ENCODE results near the gene RALGPS1. TPM values are rescaled to one million over a fixed set of nuclear protein-coding genes. Genes with fewer than 3 reads are reported as not detected.

Gene RALGPS1
- total RNA-seq, 1 donor: 8.2 TPM

DNA sequence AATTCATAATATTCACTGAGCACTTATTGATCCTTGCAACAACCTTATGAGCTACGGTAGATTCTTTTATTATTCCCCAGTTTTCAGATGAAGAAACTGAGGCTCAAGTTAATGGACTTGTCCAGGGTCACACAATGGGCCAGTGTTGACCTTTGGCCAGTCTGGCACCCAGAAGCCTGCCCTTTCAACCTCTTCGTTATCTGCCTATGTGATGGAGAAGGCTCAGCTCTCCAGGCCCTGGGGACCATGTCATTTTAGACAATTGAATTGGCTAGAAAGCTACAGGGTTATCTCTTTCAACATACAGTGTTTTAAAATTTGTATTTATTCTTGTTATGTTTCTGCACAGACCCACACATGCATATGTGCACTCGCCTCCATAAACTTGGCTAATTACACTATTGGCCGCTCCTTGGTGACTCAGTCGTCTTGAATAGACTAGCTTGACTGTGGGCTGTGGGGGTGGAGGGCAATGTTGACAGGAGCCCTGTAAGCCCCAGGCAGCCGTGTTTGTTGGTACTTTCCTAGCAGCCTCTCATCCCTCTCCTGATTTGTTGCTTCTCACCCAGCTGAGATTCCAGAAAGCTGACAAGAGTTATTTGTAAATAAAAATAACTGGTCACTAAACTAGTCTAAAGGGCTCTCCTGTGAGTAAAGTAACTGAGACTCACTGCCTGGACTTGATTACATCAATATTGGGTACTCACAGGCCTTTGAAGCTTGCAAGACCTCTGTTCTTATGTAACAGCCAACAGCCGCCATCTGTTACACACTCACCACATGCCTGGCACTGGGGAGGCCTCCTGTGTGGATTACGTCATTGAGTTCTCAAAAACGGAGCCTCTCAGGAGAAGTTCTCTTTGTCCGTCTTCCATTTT is 216.3 kb downstream of the RALGPS1 start:
- no peaks in the 10 kb centered on the region for H3K9me3 ChIP-seq (ENCODE audit: low read depth, low read length)
- H3K4me3 ChIP-seq (ENCODE audit: low read length): no peak overlapping the region
- peaks cover 5% of the 10 kb centered on the region for H3K4me1 ChIP-seq (ENCODE audit: insufficient read depth, low read length)
- no peaks in the 10 kb centered on the region for H3K27me3 ChIP-seq (ENCODE audit: insufficient read depth, low read length)

DNA sequence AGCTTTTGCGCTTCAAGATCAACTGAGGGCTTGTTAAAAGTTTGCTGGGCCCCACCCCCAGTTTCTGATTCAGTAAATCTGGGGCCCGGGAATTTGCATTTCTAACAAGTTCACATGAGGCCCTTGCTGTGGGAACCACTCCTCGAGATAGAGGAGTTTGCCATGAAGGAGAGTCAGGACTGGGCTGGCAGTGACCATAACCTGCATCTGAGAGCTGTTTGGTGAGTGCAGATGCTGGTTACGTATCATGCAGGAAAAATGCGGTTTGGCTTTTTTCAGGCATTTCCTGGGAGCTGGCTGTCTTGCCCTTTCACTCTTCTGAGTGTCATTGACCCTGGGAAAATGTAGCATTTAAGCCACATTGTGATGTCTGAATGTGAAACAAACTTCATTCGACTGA is 217.3 kb downstream of the RALGPS1 start:
- H3K27me3 ChIP-seq (ENCODE audit: insufficient read depth, low read length): no peaks in the 10 kb centered on the region

DNA sequence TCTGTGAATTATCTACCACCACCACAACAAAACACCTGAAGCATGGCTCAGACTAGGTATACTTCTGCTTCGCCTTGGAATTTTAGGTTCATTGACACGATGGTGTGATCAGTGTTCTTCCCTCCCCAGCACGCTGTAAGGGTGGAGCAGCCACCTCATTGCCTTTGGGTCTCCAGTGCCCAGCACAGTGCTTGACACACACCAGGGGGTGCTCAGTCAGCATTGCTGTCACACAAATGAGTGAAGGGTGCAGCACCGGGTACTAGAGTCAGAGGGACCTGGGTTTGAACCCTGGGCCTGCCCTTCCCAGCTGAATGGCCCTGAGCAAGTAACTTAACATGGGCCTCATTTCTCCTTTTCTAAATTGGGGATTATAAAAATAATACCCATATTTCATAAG is 217.8 kb downstream of the RALGPS1 start:
- Histone ChIP-seq H3K4me3 (ENCODE audit: low read length) (no peak overlapping the region), H3K27me3 (ENCODE audit: insufficient read depth, low read length) (no peaks in the 10 kb centered on the region), H3K9me3 (ENCODE audit: low read depth, low read length) (no peaks in the 10 kb centered on the region), H3K4me1 (ENCODE audit: insufficient read depth, low read length) (peaks cover 5% of the 10 kb centered on the region)

More for the DNA sequence above, 217.3 kb downstream of the RALGPS1 start:
- no peak overlapping the region for H3K4me3 ChIP-seq (ENCODE audit: low read length)
- H3K9me3 ChIP-seq (ENCODE audit: low read depth, low read length): no peaks in the 10 kb centered on the region
- H3K4me1 ChIP-seq (ENCODE audit: insufficient read depth, low read length): peaks cover 5% of the 10 kb centered on the region

DNA sequence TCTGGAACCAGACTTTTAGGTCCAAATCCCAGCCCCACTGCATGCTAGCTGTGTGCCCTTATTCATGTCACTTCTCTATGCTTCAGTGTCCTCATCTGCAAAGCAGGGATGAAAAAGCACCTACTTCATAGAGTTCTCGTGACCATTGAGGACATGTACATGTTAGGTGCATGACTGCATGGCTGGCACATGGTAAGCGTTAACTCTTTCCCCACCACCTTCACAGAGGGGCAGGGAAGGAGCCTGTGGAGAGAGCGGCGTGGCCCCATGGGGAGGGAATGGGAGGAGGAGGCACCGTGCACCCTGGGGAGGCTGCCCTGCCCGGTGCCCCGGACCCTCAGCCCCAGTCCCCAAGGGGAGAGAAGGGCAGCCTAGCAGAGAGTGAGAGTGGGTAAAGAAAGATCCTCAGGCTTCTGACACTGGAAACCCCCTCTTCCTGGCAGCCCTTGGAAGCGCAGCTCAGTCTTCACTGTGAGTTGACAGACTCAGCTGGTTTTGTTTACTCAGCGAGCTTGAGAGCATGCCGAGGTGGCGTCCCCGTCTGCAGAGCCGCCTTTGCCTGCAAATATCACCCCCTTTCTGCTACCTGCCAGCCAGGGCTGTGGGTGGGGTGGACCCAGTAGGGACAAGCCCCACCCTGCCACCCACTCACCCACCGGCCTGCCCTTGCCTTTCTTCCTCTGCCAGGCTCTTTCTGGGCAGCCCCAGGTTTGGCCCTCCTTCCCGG is 218.5 kb downstream of the RALGPS1 start:
- H3K4me1 ChIP-seq (ENCODE audit: insufficient read depth, low read length): peaks cover 5% of the 10 kb centered on the region
- H3K4me3 ChIP-seq (ENCODE audit: low read length): no peak overlapping the region
- no peaks in the 10 kb centered on the region for H3K9me3 ChIP-seq (ENCODE audit: low read depth, low read length)
- no peaks in the 10 kb centered on the region for H3K27me3 ChIP-seq (ENCODE audit: insufficient read depth, low read length)

DNA sequence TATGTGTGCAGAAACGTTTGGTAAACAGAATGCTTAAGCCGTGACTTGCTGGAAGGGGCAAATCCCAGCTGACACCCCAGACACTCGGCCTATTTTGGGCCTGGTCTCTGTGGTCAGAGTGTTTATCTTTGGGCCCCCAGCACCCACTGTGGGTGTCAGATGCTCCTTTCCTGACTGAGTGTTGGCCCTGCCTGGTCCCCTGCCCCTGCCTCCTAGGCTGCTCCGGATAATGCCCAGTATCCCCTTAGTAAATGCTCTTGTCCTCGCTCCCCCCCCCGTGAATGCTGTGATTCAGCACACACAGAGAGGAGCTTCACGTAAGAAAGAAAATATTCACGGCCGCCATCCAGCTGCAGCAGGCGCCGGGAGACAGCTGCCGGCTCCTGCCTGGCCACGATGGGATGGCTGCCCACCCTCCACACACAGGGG is 219.2 kb downstream of the RALGPS1 start:
- Histone ChIP-seq H3K4me3 (ENCODE audit: low read length) (no peak overlapping the region), H3K27me3 (ENCODE audit: insufficient read depth, low read length) (no peaks in the 10 kb centered on the region), H3K4me1 (ENCODE audit: insufficient read depth, low read length) (peaks cover 5% of the 10 kb centered on the region), H3K9me3 (ENCODE audit: low read depth, low read length) (no peaks in the 10 kb centered on the region)

DNA sequence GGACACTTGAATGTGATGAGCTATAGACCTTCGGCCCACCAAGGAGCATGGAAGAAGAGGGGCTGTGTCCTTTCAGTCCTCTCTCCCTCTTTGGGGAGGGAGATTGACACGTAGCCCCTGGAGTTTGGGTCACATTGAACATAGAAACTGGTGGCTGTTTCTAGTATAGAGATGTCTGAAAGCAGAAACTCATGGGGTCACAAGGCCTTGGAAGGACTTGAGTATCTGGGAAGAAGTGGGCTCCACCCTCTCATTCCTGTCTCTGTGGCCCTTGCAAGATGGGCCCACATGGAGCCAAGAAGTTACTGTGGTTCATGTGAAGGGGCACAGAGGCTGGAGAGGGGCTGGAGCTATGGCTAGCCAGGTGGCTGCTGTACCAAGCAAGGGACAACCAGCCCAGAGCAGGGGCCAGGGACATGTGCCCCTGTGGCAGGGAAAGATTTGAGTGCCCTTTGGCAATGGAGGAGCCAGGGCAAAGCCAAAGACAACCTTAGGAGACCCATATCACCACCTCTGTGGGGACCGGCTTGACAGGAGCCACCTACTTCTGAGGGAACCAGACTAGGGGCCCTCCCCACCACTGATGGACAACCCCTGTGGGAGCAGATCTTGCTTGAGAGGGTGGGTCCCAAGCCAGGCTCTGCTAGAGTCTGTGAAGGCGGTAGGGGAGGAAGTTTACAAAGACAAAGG is 220.6 kb downstream of the RALGPS1 start:
- Histone ChIP-seq H3K27me3 (ENCODE audit: insufficient read depth, low read length) (no peaks in the 10 kb centered on the region), H3K4me1 (ENCODE audit: insufficient read depth, low read length) (peaks cover 5% of the 10 kb centered on the region), H3K4me3 (ENCODE audit: low read length) (no peak overlapping the region), H3K9me3 (ENCODE audit: low read depth, low read length) (no peaks in the 10 kb centered on the region)

DNA sequence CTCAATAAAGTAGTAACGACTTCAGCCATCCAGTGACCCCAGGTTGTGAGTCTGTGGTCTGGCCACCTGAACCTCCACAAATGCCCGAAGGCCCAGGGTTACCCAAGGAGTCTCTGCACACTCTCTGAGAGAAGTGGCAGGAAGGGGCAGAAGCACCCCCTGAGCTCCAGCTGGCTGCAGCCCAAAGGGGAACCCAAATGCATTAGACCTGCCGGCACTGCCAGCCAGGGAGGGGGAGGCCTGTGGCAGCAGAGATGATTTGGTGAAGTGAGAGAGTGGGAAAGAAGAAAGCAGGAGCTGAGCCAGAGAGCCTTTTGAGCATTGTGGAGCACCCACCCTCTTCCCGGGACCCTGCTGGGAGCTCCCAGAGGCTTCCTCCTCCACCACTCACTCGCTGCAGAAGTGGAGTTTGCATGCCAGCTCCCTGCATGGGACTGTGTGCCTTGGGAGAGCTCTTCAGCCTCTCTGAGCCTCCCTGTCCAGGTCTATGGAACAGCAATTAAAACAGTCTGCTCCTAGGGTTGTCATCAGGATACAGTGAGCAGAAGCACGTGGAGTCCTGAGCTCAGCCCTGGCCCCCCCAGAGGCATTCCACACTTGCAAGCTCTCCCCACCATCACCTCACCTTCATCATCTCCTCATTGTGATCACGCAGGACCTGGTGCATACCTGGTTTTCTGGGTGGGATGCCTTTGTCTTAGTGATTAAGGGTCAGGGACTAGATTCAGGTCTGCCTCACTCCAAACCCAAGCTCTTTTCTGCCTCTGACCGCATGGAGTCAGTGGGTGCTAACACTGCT is 221.7 kb downstream of the RALGPS1 start:
- no peaks in the 10 kb centered on the region for H3K4me1 ChIP-seq (ENCODE audit: insufficient read depth, low read length)
- H3K9me3 ChIP-seq (ENCODE audit: low read depth, low read length): no peaks in the 10 kb centered on the region
- H3K27me3 ChIP-seq (ENCODE audit: insufficient read depth, low read length): no peaks in the 10 kb centered on the region
- H3K4me3 ChIP-seq (ENCODE audit: low read length): no peak overlapping the region

DNA sequence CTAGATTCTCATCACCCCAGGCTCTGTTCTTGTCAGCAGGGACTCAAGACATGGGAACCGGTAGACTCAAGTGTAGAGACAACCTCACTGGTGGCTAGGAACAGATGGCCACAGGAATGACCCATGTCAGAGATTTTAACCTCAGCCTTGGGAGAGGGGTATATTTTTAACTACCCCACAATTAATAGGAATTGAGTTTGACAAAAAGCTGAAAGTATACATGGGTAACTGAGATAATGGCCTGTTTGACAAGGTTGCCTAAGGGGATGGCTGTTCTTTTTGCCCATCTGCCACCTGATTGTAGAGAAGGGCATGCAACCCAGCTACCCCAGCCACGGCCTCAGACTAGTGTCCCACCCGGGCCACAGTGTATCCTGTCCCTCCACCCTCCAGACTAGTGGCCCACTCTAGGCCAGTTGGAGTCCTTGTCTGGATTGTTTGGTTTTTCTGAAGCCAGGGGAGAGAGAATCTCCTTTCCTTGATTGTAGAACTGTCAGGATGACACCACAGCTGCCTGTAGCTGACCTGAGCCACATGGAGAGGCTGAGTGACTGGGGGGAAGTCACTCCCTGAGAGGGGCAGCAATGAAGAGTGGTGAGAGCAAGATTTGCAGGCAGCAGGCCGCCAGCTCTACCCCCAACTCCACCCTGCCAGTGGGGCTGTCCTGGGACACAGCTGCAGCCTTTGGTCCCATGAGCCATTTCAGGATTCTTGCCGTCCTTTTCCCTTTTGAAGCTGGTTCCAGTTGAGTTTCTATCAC is 222.5 kb downstream of the RALGPS1 start:
- Histone ChIP-seq H3K4me1 (ENCODE audit: insufficient read depth, low read length) (no peaks in the 10 kb centered on the region), H3K4me3 (ENCODE audit: low read length) (no peak overlapping the region), H3K27me3 (ENCODE audit: insufficient read depth, low read length) (no peaks in the 10 kb centered on the region), H3K9me3 (ENCODE audit: low read depth, low read length) (no peaks in the 10 kb centered on the region)

DNA sequence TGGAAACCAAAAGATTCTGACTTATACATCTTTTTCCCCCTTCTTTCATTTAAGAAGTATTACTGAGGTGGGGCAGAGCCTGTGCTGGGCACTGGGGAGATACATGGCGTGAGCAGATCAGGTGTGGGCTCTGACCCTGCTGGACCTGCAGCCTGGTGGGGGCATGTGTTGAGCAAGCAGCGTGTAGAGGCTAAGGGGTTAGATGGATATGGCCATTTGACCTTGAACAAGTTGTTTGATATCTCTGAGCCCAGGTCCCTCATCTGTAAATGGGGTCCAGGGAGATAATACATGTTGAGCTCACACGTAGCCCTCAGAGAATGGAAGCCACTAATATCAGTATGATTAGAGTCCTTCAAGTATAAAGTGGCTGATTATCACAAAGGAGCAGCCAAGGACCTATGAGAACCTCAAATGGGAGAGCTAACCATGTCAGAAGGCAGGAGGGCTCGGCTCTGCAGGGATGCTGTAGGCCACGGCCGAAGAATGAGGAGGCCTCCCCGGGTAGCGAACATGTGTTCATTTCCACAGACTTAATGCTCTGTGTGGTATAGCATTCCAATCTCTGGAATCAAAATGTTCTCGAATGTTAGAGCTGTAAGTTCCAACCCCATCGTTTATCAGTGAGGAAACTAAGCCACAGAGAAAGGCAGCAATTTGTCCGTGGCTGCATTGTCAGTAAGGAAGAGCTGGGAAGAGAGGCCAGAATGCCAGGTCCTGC is 223.2 kb downstream of the RALGPS1 start:
- Histone ChIP-seq H3K9me3 (ENCODE audit: low read depth, low read length) (no peaks in the 10 kb centered on the region), H3K4me1 (ENCODE audit: insufficient read depth, low read length) (no peaks in the 10 kb centered on the region), H3K4me3 (ENCODE audit: low read length) (no peak overlapping the region), H3K27me3 (ENCODE audit: insufficient read depth, low read length) (no peaks in the 10 kb centered on the region)

DNA sequence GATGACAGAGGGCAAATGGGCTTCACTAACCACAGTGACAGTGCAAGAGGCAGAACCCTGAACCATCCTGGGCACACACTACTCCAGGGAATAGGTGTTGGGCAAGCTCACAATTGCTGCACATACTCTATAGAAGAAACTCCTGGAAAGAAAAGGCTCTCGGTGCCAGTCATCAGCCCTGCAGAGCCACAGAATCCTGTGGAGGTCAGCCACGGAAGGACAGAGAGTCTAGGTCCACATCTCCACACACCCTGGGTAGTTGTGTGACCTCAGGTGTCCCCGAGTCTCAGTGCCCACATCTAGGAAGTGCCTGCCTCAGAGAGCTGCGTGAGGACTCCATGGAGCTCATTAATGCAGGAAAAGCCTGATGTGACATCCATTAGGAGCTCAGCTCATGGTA is 223.9 kb downstream of the RALGPS1 start:
- H3K9me3 ChIP-seq (ENCODE audit: low read depth, low read length): no peaks in the 10 kb centered on the region
- H3K27me3 ChIP-seq (ENCODE audit: insufficient read depth, low read length): no peaks in the 10 kb centered on the region
- no peaks in the 10 kb centered on the region for H3K4me1 ChIP-seq (ENCODE audit: insufficient read depth, low read length)
- no peak overlapping the region for H3K4me3 ChIP-seq (ENCODE audit: low read length)

DNA sequence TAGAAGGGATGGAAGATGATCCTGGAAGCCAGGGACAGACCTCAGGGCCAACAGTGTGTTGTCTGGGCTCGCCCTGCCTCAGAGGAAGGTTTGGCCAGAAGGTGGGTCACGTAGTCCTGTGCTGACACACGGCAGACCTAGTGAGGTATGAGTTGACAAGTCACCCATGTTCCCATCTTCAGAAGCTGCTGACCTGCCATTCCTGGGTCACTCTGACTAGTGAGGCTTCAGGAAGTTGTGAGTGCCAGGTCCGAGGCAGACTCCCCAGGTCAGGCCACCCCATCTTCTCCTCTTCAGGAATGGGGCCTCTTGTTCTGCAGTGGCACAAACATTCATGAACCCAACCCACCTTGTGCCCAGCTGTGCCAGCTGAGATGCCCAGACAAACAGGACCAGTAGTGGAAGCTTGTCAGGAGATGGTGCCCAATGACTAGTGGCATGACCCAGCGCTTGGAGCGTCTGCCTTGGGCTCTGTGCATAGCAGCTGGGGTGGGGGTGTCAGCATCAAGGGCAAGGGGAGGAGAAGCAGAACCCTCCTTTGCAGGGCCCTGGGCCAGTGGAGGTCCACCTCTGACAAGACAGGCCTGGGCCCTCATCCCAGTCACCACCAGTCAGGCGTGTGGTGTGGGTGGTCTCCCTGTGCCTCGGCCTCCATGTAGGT is 224.6 kb downstream of the RALGPS1 start:
- Histone ChIP-seq H3K9me3 (ENCODE audit: low read depth, low read length) (no peaks in the 10 kb centered on the region), H3K4me3 (ENCODE audit: low read length) (no peak overlapping the region), H3K4me1 (ENCODE audit: insufficient read depth, low read length) (no peaks in the 10 kb centered on the region), H3K27me3 (ENCODE audit: insufficient read depth, low read length) (no peaks in the 10 kb centered on the region)

DNA sequence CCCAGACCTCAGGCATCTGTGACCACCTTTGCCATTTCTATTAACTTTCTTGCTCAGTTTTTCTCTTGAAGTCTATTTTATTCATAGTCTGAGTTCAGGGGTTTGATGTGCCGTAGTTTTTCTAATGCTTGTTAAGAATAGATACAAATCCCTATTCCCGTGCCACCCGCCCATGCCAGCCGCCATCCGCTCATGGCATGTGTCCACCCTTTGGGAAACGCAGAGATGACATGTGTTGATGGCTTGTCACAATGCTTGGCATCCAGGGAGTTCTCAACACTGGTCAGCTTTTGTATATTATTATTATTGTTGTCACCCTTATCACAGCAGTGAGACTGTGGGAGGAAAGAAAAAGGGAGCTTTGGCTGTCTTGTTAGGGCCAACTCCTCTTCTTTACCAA is 225.2 kb downstream of the RALGPS1 start:
- Histone ChIP-seq H3K9me3 (ENCODE audit: low read depth, low read length) (no peaks in the 10 kb centered on the region), H3K4me3 (ENCODE audit: low read length) (no peak overlapping the region), H3K4me1 (ENCODE audit: insufficient read depth, low read length) (no peaks in the 10 kb centered on the region)

DNA sequence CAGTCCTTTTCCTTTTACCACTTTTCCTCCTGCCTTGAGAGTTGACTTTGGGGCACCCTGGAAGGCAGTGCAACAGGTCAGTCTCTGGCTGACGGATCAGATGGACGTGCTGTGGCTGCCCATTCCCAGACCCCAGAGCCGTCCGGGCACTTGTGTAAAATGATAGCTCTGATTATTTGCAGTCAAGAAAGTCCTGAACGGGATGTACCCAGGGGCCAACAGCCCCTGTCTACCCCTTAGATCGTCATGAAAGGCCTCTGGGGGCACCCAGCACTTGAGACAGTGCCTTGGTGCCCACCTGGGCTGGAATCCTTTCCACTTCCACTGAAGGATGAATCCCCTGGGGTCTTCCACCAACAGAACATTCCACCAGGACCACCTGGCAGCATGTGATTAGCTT is 225.6 kb downstream of the RALGPS1 start:
- H3K4me1 ChIP-seq (ENCODE audit: insufficient read depth, low read length): no peaks in the 10 kb centered on the region
- no peaks in the 10 kb centered on the region for H3K9me3 ChIP-seq (ENCODE audit: low read depth, low read length)
- H3K27me3 ChIP-seq (ENCODE audit: insufficient read depth, low read length): no peaks in the 10 kb centered on the region
- no peak overlapping the region for H3K4me3 ChIP-seq (ENCODE audit: low read length)

More for the DNA sequence above, 225.2 kb downstream of the RALGPS1 start:
- no peaks in the 10 kb centered on the region for H3K27me3 ChIP-seq (ENCODE audit: insufficient read depth, low read length)

All from mononuclear cell (primary cell).